ENCODE results near the gene SYNE1. TPM values are rescaled to one million over a fixed set of nuclear protein-coding genes. Genes with fewer than 3 reads are reported as not detected.

Gene SYNE1
- total and polyA plus RNA-seq, 2 of the 8 experiments (the other 6 are each of a cell fraction or from before 2014, with no cell fraction given): 2.8 to 5.5 TPM

DNA sequence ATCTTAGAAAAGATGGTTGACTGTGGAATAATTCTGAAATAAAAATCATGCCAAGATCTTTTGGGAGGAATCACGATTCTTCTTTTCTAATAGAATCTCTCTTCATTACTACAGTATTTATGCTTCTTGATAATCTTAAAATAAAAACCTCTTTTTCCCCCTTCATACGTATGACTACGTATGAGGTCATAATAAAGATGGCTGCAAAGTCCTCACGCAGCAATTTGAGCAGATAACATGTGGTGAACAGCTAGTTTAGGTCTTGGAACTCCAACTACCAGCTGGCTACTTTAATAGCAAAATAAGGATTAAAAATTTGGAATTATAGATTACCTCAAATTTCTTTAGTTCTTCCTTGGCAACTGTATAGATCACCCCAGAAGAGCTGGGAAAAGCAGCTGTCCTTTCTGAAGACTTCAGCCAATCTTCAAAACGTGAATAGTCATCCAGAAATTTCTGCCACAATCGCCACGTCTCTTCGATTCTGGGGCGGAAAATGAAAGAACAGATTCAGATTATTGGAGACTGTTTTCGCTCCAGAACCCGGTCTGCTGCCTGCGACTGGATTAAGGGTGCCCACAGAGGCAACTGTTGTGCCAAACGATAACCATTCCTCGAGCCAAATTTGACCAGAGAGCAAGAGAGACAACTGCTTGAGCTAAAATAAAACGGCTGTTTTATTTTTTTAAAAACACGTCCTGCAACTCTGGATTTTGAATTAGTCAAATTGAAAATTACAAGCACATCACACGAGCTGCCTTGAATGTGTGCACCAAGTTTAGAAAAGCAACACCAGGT lies 482.4 kb downstream of the SYNE1 start:
- Histone ChIP-seq H2AFZ (ENCODE audit: low read length) (no peak overlapping the region), H3K23ac (ENCODE audit: insufficient read length) (no peak overlapping the region), H2BK12ac (ENCODE audit: low read depth, low read length) (no peak overlapping the region), H3K23me2 (ENCODE audit: low read depth, low read length) (no peaks in the 10 kb centered on the region), H3K14ac (ENCODE audit: insufficient read length) (no peak overlapping the region), H3K27me3 (replicated peaks in 1 of 4; ENCODE audit: control insufficient read depth in 3 of 4, extremely low read depth in 1 of 4, insufficient read depth in 3 of 4, low read length in 3 of 4) (no peaks in the 10 kb centered on the region), H3K18ac (ENCODE audit: extremely low read depth, low read length) (no peak overlapping the region), H2BK20ac (ENCODE audit: low read length) (no peak overlapping the region), H2BK120ac (replicated peaks; ENCODE audit: low read depth, low read length) (no peak overlapping the region), H4K20me1 (replicated peaks in 1 of 2; ENCODE audit: control insufficient read depth in 1 of 2, insufficient read depth in 2 of 2, low read length in 2 of 2) (no peaks in the 10 kb centered on the region), H4K91ac (replicated peaks; ENCODE audit: insufficient read length, low read length) (no peak overlapping the region), H2BK5ac (ENCODE audit: low read depth, low read length) (no peak overlapping the region), H3K4me3 (ENCODE audit: extremely low read depth in 1 of 4, insufficient read depth in 2 of 4, low read depth in 3 of 4, low read length in 4 of 4) (no peak overlapping the region), H3K79me2 (ENCODE audit: control insufficient read depth in 1 of 2, insufficient read depth in 2 of 2, low read length in 2 of 2) (no peaks in the 10 kb centered on the region), H3K9ac (replicated peaks in 1 of 4; ENCODE audit: extremely low read depth in 1 of 4, low read depth in 3 of 4, low read length in 3 of 4) (no peak overlapping the region), H3K4me2 (ENCODE audit: insufficient read depth in 1 of 2, low read depth in 2 of 2, low read length in 2 of 2) (no peak overlapping the region), H3K9me3 (ENCODE audit: insufficient read depth in 2 of 2, low read depth in 1 of 2, low read length in 1 of 2) (no peaks in the 10 kb centered on the region), H4K5ac (ENCODE audit: insufficient read length, low read depth, low read length) (no peak overlapping the region), H3K27ac (ENCODE audit: low read depth, low read length) (no peak overlapping the region), H4K8ac (ENCODE audit: extremely low read depth, insufficient read depth, low read length) (no peak overlapping the region), H2BK15ac (ENCODE audit: low read length) (no peak overlapping the region), H3K79me1 (ENCODE audit: low read depth, low read length) (no peaks in the 10 kb centered on the region), H2AK5ac (ENCODE audit: low read depth, low read length) (no peak overlapping the region), H3K36me3 (ENCODE audit: control insufficient read depth in 2 of 4, insufficient read depth in 4 of 4, low read length in 3 of 4) (no peaks in the 10 kb centered on the region), H3K56ac (replicated peaks; ENCODE audit: insufficient read length, low read depth, low read length) (no peak overlapping the region), H3K4me1 (replicated peaks in 1 of 4; ENCODE audit: control insufficient read depth in 3 of 4, insufficient read depth in 4 of 4, low read length in 3 of 4) (no peaks in the 10 kb centered on the region), H3K4ac (replicated peaks; ENCODE audit: insufficient read length, low read depth, low read length) (no peak overlapping the region)
- ChIA-PET POLR2A (ENCODE audit: partially characterized antibody) (no interaction called here), CTCF (ENCODE audit: partially characterized antibody) (interaction anchor here (0.9 to 1.4 kb wide), 4 partner anchors 10 to 30 kb away, joined by 3 to 6 read pairs (median 4); no protein-coding TSS in a partner anchor)
- no peak for FAIRE-seq
- DNase-seq (ENCODE audit: low read depth in 1 of 2, low spot score in 2 of 2): no peak
- 87% methylated on average over 14 of the region's 17 CpGs; no CpG with 5 or more reads in 1 of the 2 experiments for WGBS, 2 experiments (ENCODE audit: extremely low coverage in 1 of 2, insufficient coverage in 1 of 2, insufficient read length in 1 of 2, insufficient replicate concordance in 2 of 2, low coverage in 1 of 2, low lambda C conversion rate in 2 of 2, missing lambda C conversion rate in 1 of 2)
- TF ChIP-seq NRF1 (IDR thresholded peaks at IDR 0.05; ENCODE audit: low read depth, low read length) (no peak), EZH2 (IDR thresholded peaks at IDR 0.05; ENCODE audit: low read depth, low read length, severe bottlenecking) (no peak), BRCA1 (IDR thresholded peaks at IDR 0.05; ENCODE audit: low read depth, low read length) (no peak), BCL11A (IDR thresholded peaks at IDR 0.05; ENCODE audit: low read depth in 2 of 2, low read length in 2 of 2) (no peak), SP2 (IDR thresholded peaks at IDR 0.05; ENCODE audit: low read length) (no peak), GABPA (IDR thresholded peaks at IDR 0.05; ENCODE audit: borderline replicate concordance, insufficient read depth, low read length) (no peak), ZNF274 (IDR thresholded peaks at IDR 0.05; ENCODE audit: borderline replicate concordance, extremely low read depth, low read length) (no peak), CHD1 (IDR thresholded peaks at IDR 0.05; ENCODE audit: low read depth, low read length) (no peak)
- TF ChIP-seq, protein P1, sequence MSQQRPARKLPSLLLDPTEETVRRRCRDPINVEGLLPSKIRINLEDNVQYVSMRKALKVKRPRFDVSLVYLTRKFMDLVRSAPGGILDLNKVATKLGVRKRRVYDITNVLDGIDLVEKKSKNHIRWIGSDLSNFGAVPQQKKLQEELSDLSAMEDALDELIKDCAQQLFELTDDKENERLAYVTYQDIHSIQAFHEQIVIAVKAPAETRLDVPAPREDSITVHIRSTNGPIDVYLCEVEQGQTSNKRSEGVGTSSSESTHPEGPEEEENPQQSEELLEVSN (IDR thresholded peaks at IDR 0.05): no peak
- TF ChIP-seq, protein P2, sequence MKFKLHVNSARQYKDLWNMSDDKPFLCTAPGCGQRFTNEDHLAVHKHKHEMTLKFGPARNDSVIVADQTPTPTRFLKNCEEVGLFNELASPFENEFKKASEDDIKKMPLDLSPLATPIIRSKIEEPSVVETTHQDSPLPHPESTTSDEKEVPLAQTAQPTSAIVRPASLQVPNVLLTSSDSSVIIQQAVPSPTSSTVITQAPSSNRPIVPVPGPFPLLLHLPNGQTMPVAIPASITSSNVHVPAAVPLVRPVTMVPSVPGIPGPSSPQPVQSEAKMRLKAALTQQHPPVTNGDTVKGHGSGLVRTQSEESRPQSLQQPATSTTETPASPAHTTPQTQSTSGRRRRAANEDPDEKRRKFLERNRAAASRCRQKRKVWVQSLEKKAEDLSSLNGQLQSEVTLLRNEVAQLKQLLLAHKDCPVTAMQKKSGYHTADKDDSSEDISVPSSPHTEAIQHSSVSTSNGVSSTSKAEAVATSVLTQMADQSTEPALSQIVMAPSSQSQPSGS (IDR thresholded peaks at IDR 0.05; ENCODE audit: low read length): no peak

Measured in H1 (cell line).